ENCODE measurements around the gene ABCA1.
"Not testable (repeated sequence)": the region's sequence is repeated elsewhere in the genome, so short reads cannot be mapped to it uniquely, and the experiment has no call there.

ABCA1 gene

DNA sequence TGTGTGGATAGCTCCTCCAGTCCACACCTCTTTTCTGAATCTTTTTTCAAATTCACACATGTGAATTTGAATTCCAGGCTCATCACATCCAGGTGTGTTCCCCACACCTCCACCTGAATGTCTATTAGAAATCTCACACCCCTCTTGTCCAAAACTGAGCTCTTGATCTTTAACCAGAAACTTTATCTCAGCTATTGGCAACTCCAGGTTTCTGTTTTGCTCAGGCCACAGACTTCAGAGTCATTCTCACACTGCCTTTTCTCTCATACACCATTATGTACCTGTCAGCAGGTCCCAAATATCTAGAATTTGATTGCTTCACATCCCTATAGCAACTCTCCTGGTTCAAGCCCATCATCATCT is 152.4 kb downstream of the ABCA1 start:
- Histone ChIP-seq H3K27me3 (replicated peaks in 2 of 5; ENCODE audit: control insufficient read depth in 4 of 5, insufficient read depth in 5 of 5, low read length in 4 of 5) (no peaks in the 10 kb centered on the region), H3K36me3 (ENCODE audit: control insufficient read depth in 4 of 4, insufficient read depth in 4 of 4, low read length in 3 of 4) (peaks cover 0 to 10% (median 2%) of the 10 kb centered on the region in 4 experiments), H3K9me3 (ENCODE audit: control extremely low read depth in 1 of 5, control insufficient read depth in 4 of 5, insufficient read depth in 2 of 5, low read depth in 1 of 5, low read length in 4 of 5) (peaks cover 0 to 3% (median 0%) of the 10 kb centered on the region in 5 experiments), H3K4me1 (ENCODE audit: control extremely low read depth in 1 of 4, control insufficient read depth in 4 of 4, insufficient read depth in 4 of 4, low read length in 3 of 4) (peaks cover 6 to 30% (median 9%) of the 10 kb centered on the region in 4 experiments), H3K27ac (ENCODE audit: insufficient read depth in 1 of 2, low read depth in 1 of 2, low read length in 2 of 2, poor library complexity in 1 of 2, severe bottlenecking in 2 of 2) (no peak overlapping the region), H3K4me3 (ENCODE audit: control insufficient read depth in 1 of 7, extremely low read depth in 1 of 7, insufficient read depth in 4 of 7, low read depth in 2 of 7, low read length in 6 of 7) (no peak overlapping the region)
- ChIA-PET CTCF (no interaction called here), POLR2A (no interaction called here)
- no peak for DNase-seq

DNA sequence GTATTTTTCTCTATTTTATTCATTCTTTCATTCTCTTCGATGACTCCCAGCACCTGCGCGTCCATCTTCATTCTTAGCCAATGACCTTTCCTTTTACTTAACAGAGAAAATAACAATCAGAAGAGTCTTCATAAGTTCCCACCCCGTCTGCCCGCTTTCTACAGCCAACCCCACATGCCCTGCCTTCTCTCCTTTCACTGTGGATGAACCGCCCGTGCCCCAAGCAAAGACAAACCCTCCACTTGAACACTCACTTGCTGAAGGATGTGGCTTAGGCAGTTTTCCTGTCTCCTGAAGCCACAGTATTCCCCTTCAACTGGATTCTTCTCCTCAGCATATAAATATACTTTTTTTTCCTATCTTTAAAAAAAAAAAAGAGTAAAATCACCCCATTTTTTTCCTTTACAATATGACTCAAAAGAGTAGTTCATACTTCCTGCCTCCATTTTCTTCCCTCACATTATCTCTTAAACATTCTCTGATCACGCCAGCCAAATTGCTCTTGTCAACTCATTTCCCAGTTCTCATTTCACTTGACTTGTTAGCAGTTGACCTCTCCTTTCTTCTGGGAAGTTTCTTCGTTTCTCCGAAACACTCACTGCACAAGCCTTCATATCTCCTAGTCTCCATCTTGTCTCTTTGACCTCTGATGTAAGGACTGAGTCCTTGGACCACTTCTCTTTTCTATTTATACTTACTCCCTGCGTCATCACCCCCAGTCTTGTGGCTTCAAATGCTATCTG is 153.0 kb downstream of the ABCA1 start:
- Histone ChIP-seq H3K27ac (ENCODE audit: insufficient read depth in 1 of 2, low read depth in 1 of 2, low read length in 2 of 2, poor library complexity in 1 of 2, severe bottlenecking in 2 of 2) (peak overlapping the region in 1 of 2 experiments; percentile 51), H3K4me3 (ENCODE audit: control insufficient read depth in 1 of 7, extremely low read depth in 1 of 7, insufficient read depth in 4 of 7, low read depth in 2 of 7, low read length in 6 of 7) (no peak overlapping the region), H3K4me1 (ENCODE audit: control extremely low read depth in 1 of 4, control insufficient read depth in 4 of 4, insufficient read depth in 4 of 4, low read length in 3 of 4) (peaks cover 2 to 30% (median 9%) of the 10 kb centered on the region in 4 experiments), H3K27me3 (replicated peaks in 2 of 5; ENCODE audit: control insufficient read depth in 4 of 5, insufficient read depth in 5 of 5, low read length in 4 of 5) (no peaks in the 10 kb centered on the region), H3K36me3 (ENCODE audit: control insufficient read depth in 4 of 4, insufficient read depth in 4 of 4, low read length in 3 of 4) (peaks cover 0 to 10% (median 2%) of the 10 kb centered on the region in 4 experiments), H3K9me3 (ENCODE audit: control extremely low read depth in 1 of 5, control insufficient read depth in 4 of 5, insufficient read depth in 2 of 5, low read depth in 1 of 5, low read length in 4 of 5) (peaks cover 0 to 3% (median 0%) of the 10 kb centered on the region in 5 experiments)
- 92% methylated on average over 11 of the region's 11 CpGs for WGBS (ENCODE audit: insufficient coverage)
- peak; percentile 31 to 73 (median 63) for DNase-seq
- ChIA-PET CTCF (no interaction called here), POLR2A (no interaction called here)

DNA sequence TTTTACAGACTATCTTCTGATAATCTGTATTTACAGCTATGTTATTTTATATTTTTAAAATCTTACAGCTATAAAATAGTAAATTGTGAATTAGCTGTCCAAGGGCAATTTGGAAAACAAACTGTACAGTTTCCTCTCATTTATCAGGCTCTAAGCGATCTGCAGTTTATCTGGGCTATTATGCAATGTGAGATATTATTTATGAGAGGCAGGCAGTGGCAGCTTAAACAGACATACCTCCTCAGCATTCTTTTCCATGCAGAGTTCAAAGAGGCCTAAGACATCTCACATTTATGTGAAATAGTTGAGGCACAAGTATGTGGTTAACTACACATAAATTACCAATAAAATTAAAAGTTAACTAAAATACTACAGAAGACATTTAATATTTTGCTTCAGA is 153.8 kb downstream of the ABCA1 start:
- ChIA-PET CTCF (interaction anchor here (0.6 kb wide), 1 partner anchor 87 kb away, joined by 3 read pairs; no protein-coding TSS in a partner anchor), POLR2A (no interaction called here)
- peaks cover 0 to 27% (median 9%) of the 10 kb centered on the region in 4 experiments for H3K4me1 ChIP-seq (ENCODE audit: control extremely low read depth in 1 of 4, control insufficient read depth in 4 of 4, insufficient read depth in 4 of 4, low read length in 3 of 4)
- no peak overlapping the region for H3K27ac ChIP-seq (ENCODE audit: insufficient read depth in 1 of 2, low read depth in 1 of 2, low read length in 2 of 2, poor library complexity in 1 of 2, severe bottlenecking in 2 of 2)
- H3K36me3 ChIP-seq (ENCODE audit: control insufficient read depth in 4 of 4, insufficient read depth in 4 of 4, low read length in 3 of 4) = peaks cover 0 to 10% (median 2%) of the 10 kb centered on the region in 4 experiments
- no peaks in the 10 kb centered on the region for H3K27me3 ChIP-seq (replicated peaks in 2 of 5; ENCODE audit: control insufficient read depth in 4 of 5, insufficient read depth in 5 of 5, low read length in 4 of 5)
- H3K9me3 ChIP-seq (ENCODE audit: control extremely low read depth in 1 of 5, control insufficient read depth in 4 of 5, insufficient read depth in 2 of 5, low read depth in 1 of 5, low read length in 4 of 5) = peaks cover 0 to 3% (median 0%) of the 10 kb centered on the region in 5 experiments
- no CpG with 5 or more reads among the region's 1 CpG for WGBS (ENCODE audit: insufficient coverage)
- DNase-seq = no peak
- no peak overlapping the region for H3K4me3 ChIP-seq (ENCODE audit: control insufficient read depth in 1 of 7, extremely low read depth in 1 of 7, insufficient read depth in 4 of 7, low read depth in 2 of 7, low read length in 6 of 7)

DNA sequence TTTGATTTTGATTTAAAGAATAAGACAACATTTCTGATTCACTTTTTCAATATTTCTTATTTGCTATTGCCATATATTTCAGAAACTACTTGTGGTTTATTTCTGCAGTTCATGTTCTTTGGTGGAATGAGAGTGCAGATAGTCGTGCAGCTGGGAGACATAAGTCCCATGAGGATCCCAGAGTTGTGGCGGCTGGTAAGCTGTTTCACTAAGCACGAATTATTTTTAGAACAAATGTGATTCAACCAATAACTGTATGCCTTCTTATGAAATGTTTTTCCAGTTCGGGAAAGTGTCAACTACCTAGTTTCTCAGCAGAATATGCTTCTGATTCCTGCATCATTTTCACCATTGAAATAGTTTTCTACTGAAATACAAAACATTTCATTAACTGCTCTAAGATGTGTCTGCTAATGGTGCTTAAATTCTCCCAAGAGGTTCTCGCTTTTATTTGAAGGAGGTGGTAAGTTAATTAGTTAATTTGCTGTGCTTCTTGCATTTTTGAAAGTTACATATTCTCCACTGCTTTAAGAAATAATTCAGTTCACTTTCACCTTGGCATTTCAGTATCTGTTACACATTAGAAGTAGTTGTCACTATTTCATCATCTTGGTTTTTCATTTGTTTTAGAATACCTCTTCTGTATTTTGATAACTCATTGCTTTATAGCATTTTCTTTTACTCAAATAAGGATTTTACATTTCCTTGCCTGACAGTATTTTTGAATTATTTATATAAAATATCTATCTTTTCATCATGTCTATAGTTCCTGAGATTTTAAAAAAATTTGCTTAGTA is 155.0 kb downstream of the ABCA1 start:
- CTCF ChIA-PET = no interaction called here
- Histone ChIP-seq H3K36me3 (ENCODE audit: control insufficient read depth in 4 of 4, insufficient read depth in 4 of 4, low read length in 3 of 4) (peaks cover 0 to 10% (median 2%) of the 10 kb centered on the region in 4 experiments), H3K27me3 (replicated peaks in 2 of 5; ENCODE audit: control insufficient read depth in 4 of 5, insufficient read depth in 5 of 5, low read length in 4 of 5) (no peaks in the 10 kb centered on the region), H3K4me3 (ENCODE audit: control insufficient read depth in 1 of 7, extremely low read depth in 1 of 7, insufficient read depth in 4 of 7, low read depth in 2 of 7, low read length in 6 of 7) (no peak overlapping the region), H3K4me1 (ENCODE audit: control extremely low read depth in 1 of 4, control insufficient read depth in 4 of 4, insufficient read depth in 4 of 4, low read length in 3 of 4) (peaks cover 0 to 27% (median 9%) of the 10 kb centered on the region in 4 experiments), H3K27ac (ENCODE audit: insufficient read depth in 1 of 2, low read depth in 1 of 2, low read length in 2 of 2, poor library complexity in 1 of 2, severe bottlenecking in 2 of 2) (no peak overlapping the region), H3K9me3 (ENCODE audit: control extremely low read depth in 1 of 5, control insufficient read depth in 4 of 5, insufficient read depth in 2 of 5, low read depth in 1 of 5, low read length in 4 of 5) (peaks cover 0 to 3% (median 0%) of the 10 kb centered on the region in 5 experiments)
- POLR2A ChIA-PET = no interaction called here
- DNase-seq = no peak
- WGBS (ENCODE audit: insufficient coverage) = 76% methylated on average over 3 of the region's 5 CpGs

DNA sequence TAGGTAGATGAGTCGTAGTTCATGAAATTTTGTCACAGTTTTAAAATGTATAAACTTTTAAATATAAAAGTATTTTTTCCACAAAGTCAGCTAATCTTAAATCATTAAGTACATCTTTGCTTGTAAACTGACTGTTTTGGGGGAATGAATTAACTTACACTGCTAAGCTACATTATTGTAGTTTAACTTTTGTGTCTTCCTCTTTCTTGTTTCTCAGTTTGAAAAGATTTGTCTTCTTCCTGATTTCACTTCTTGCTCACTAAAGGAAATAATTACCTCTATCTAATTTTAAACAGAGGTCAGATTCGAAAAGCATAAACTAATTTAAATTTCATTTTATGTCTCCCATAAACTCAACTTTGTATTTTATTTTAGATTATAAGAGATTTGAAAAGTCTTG is 158.3 kb downstream of the ABCA1 start:
- CTCF ChIA-PET = interaction anchor here (0.8 to 1.6 kb wide), 3 partner anchors 9 to 16 kb away, joined by 4 to 8 read pairs (median 5); no protein-coding TSS in a partner anchor
- Histone ChIP-seq H3K4me3 (ENCODE audit: control insufficient read depth in 1 of 7, extremely low read depth in 1 of 7, insufficient read depth in 4 of 7, low read depth in 2 of 7, low read length in 6 of 7) (no peak overlapping the region), H3K27me3 (replicated peaks in 2 of 5; ENCODE audit: control insufficient read depth in 4 of 5, insufficient read depth in 5 of 5, low read length in 4 of 5) (no peaks in the 10 kb centered on the region), H3K4me1 (ENCODE audit: control extremely low read depth in 1 of 4, control insufficient read depth in 4 of 4, insufficient read depth in 4 of 4, low read length in 3 of 4) (peaks cover 6 to 18% (median 11%) of the 10 kb centered on the region in 4 experiments), H3K27ac (ENCODE audit: insufficient read depth in 1 of 2, low read depth in 1 of 2, low read length in 2 of 2, poor library complexity in 1 of 2, severe bottlenecking in 2 of 2) (no peak overlapping the region), H3K9me3 (ENCODE audit: control extremely low read depth in 1 of 5, control insufficient read depth in 4 of 5, insufficient read depth in 2 of 5, low read depth in 1 of 5, low read length in 4 of 5) (peaks cover 0 to 3% (median 0%) of the 10 kb centered on the region in 5 experiments), H3K36me3 (ENCODE audit: control insufficient read depth in 4 of 4, insufficient read depth in 4 of 4, low read length in 3 of 4) (peaks cover 0 to 10% (median under 1%) of the 10 kb centered on the region in 4 experiments)
- DNase-seq = peak in 1 of 3 donors; percentile 26
- POLR2A ChIA-PET = no interaction called here
- WGBS (ENCODE audit: insufficient coverage) = no CpG with 5 or more reads among the region's 2 CpGs

DNA sequence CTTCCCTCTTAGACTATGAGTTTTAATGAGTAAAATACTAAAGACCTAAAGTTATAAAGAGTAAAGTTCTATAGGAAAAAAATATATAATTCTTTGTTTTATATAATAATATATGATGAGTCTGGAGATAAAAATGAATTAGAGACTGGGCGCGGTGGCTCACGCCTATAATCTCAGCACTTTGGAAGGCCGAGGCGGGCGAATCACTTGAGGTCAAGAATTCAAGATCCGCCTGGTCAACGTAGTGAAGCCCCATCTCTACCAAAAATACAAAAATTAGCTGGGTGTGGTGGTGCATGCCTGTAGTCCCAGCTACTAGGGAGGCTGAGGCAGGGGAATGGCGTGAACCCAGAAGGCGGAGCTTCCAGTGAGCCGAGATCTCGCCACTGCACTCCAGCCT is 158.9 kb downstream of the ABCA1 start:
- H3K4me1 ChIP-seq (ENCODE audit: control extremely low read depth in 1 of 4, control insufficient read depth in 4 of 4, insufficient read depth in 4 of 4, low read length in 3 of 4) = peaks cover 8 to 19% (median 12%) of the 10 kb centered on the region in 4 experiments
- DNase-seq; H3K4me3 ChIP-seq (ENCODE audit: control insufficient read depth in 1 of 7, extremely low read depth in 1 of 7, insufficient read depth in 4 of 7, low read depth in 2 of 7, low read length in 6 of 7); H3K27ac ChIP-seq (ENCODE audit: insufficient read depth in 1 of 2, low read depth in 1 of 2, low read length in 2 of 2, poor library complexity in 1 of 2, severe bottlenecking in 2 of 2); H3K9me3 ChIP-seq (ENCODE audit: control extremely low read depth in 1 of 5, control insufficient read depth in 4 of 5, insufficient read depth in 2 of 5, low read depth in 1 of 5, low read length in 4 of 5); H3K27me3 ChIP-seq (replicated peaks in 2 of 5; ENCODE audit: control insufficient read depth in 4 of 5, insufficient read depth in 5 of 5, low read length in 4 of 5); H3K36me3 ChIP-seq (ENCODE audit: control insufficient read depth in 4 of 4, insufficient read depth in 4 of 4, low read length in 3 of 4); POLR2A ChIA-PET: not testable (repeated sequence)
- CTCF ChIA-PET = interaction anchor here (0.8 to 1.6 kb wide), 3 partner anchors 9 to 15 kb away, joined by 4 to 8 read pairs (median 5); no protein-coding TSS in a partner anchor
- WGBS (ENCODE audit: insufficient coverage) = 82% methylated on average over 5 of the region's 12 CpGs

DNA sequence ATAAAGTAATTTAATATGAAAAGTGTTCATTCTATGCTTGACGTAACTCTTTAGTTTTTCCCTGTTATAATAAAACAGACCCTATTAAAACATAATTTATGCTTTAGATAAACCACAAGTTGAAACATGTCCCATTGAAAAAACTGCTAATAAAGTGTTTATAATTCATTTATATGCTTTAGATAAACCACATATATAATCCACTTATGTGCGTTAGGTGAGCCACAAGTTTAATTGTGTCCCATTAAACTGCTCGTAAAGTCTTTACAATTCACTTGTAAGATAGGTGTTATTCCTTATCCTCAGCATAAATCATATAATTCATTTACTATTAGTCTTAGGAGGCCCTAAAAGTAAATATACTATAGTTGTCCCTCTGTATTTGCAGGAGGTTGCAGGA is 160.4 kb downstream of the ABCA1 start:
- H3K36me3 ChIP-seq (ENCODE audit: control insufficient read depth in 4 of 4, insufficient read depth in 4 of 4, low read length in 3 of 4) = peaks cover 0 to 10% (median 0%) of the 10 kb centered on the region in 4 experiments
- H3K27me3 ChIP-seq (replicated peaks in 2 of 5; ENCODE audit: control insufficient read depth in 4 of 5, insufficient read depth in 5 of 5, low read length in 4 of 5) = no peaks in the 10 kb centered on the region
- peaks cover 0 to 3% (median 0%) of the 10 kb centered on the region in 5 experiments for H3K9me3 ChIP-seq (ENCODE audit: control extremely low read depth in 1 of 5, control insufficient read depth in 4 of 5, insufficient read depth in 2 of 5, low read depth in 1 of 5, low read length in 4 of 5)
- no peak for DNase-seq
- CTCF ChIA-PET = no interaction called here
- POLR2A ChIA-PET = no interaction called here
- no peak overlapping the region for H3K4me3 ChIP-seq (ENCODE audit: control insufficient read depth in 1 of 7, extremely low read depth in 1 of 7, insufficient read depth in 4 of 7, low read depth in 2 of 7, low read length in 6 of 7)
- H3K27ac ChIP-seq (ENCODE audit: insufficient read depth in 1 of 2, low read depth in 1 of 2, low read length in 2 of 2, poor library complexity in 1 of 2, severe bottlenecking in 2 of 2) = no peak overlapping the region
- H3K4me1 ChIP-seq (ENCODE audit: control extremely low read depth in 1 of 4, control insufficient read depth in 4 of 4, insufficient read depth in 4 of 4, low read length in 3 of 4) = peaks cover 11 to 21% (median 12%) of the 10 kb centered on the region in 4 experiments
- WGBS (ENCODE audit: insufficient coverage) = no CpG with 5 or more reads among the region's 3 CpGs
